Measurements from ENCODE around the gene HSBP1L1.

HSBP1L1 gene

GRCh38 chr18:79961527-79962291, 2.7 kb upstream of the HSBP1L1 start:
- peak; percentile 50 for DNase-seq (ENCODE audit: low spot score)

DNA sequence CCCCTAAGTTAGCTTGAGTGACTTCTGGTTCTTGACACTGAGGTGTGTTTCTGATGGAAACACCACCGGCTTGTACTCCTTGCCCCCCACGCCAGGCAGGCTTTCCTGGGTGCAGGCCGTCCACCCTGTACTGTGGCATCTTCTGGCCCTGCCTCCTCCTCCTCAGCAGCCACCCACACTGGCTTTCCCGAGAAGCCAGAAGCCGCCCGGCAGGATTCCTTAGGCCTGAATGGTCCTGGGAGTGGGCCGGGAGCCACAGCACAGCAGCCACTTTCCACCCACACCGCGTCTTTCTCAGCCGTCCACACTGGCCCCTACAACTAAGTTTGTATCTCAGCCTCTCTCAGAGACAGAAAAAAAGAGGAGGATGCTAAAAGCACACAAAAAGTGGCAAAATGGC, 2.1 kb upstream of the HSBP1L1 start:
- peak; percentile 89 for DNase-seq (ENCODE audit: low spot score)

GRCh38 chr18:79962835-79963657, 1.4 kb upstream of the HSBP1L1 start:
- no peak for DNase-seq (ENCODE audit: low spot score)

GRCh38 chr18:79963658-79964329, 649 bp upstream of the HSBP1L1 start:
- DNase-seq (ENCODE audit: low spot score): no peak

DNA sequence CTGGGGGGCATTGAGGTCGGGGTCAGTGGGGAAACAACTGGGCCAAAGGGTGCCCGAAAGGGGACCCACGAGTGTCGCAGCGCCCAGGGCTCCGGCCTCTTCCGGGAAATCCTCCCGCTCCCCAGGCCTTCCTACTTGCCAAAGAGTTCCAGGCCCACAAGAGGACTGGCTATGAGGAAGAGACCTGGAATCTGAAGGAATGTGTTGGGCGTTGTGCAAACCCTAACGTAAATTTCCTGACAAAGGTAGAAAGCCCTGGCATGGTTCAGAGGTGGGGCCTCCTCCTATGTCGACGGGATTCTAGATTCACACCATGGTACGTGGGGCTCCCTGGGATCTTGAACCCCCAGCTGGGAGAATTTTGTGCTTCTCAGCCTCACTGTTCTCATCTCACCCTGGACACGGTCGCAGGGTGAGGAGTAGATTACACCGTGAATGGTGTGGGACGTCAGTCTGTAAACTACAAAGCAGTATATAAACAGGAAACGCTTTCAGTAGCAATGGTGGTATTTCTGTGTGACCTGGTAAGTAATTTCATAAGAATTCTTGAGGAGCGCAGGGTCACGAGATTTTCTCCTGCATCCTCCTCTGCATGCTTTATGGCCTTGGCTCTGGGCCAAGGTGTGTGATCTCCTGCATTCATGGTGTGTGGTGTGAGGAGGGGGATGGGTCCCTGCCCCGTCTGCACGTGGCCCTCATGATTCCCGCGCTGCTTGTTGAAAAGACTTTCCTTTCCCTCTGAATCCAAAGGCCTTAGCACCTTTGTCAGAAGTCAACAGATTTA, 868 bp downstream of the HSBP1L1 start:
- peak; percentile 78 for DNase-seq (ENCODE audit: low spot score)

- no peak for DNase-seq (ENCODE audit: low spot score)
Measured at GRCh38 chr18:79970419-79971133, 6.1 kb downstream of the HSBP1L1 start.

DNA sequence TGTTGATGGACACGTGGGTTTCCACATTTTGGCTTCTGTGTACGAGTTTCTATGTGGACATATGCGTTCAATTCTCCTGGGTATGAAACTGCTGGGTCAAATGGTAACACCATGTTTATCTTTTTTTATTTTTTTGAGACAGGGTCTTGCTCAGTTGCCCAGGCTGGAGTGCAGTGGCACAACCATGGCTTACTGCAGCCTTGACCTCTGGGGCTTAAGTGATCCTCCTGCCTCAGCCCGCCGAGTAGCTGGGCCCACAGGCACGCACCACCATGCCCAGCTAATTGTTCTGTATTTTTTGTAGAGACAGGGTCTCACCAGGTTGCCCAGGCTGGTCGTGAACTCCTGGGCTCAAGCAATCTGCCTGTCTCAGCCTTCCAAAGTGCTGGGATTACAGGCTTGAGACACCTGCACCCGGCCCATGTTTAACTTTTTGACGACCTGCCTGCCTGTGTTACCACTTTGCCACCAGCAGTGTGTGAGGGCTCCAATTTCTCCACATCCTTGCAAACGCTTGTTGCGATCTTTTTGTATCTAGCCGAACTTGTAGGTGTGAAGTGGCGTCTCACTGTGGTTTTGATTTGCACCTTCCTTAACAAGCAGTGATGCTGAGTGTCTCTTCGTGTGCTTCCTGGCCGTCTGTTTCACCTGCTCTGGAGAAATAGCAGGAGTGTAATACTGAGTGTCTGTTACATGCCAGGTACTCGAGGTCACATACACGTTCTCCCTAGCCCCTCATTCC, 6.9 kb downstream of the HSBP1L1 start:
- DNase-seq (ENCODE audit: low spot score): no peak

DNA sequence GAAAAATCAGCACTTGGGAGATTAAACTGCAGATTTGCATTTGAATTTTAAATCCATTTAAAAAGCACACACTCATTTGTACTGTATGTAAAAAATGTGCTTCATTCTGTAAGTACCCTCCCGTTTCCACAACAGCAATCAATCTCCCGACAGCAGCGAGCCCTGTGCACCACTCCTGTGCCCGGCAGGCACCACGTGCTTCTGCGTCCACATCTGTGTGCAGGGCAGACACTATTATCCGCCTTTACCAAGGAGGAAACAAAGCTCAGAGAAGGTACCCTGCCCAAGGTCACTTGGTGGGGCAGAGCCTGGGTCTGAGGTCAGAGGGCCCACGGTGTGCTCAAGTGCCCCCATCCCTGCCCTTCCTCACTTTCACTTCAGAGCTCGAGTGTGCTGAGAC, 7.5 kb downstream of the HSBP1L1 start:
- DNase-seq (ENCODE audit: low spot score): no peak

DNA sequence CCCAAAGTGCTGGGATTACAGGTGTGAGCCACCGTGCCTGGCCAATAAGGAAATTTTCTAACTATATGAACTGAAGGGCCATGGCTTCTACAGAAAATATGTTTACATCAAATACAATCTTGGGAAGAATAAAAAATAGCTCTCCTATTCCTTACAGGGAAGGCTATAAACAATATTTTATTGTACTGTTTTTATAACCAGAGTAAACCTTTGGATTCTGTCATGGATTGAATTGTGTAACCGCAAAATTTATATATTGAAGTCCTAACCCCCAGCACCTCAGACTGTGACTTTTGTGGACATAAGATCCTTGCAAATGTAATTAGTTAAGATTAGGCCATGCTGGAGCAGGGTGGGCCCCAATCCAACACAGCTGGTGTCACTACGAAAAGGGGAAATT, 8.3 kb downstream of the HSBP1L1 start:
- no peak for DNase-seq (ENCODE audit: low spot score)

GRCh38 chr18:79973517-79973916, 9.1 kb downstream of the HSBP1L1 start:
- DNase-seq (ENCODE audit: low spot score): no peak

DNA sequence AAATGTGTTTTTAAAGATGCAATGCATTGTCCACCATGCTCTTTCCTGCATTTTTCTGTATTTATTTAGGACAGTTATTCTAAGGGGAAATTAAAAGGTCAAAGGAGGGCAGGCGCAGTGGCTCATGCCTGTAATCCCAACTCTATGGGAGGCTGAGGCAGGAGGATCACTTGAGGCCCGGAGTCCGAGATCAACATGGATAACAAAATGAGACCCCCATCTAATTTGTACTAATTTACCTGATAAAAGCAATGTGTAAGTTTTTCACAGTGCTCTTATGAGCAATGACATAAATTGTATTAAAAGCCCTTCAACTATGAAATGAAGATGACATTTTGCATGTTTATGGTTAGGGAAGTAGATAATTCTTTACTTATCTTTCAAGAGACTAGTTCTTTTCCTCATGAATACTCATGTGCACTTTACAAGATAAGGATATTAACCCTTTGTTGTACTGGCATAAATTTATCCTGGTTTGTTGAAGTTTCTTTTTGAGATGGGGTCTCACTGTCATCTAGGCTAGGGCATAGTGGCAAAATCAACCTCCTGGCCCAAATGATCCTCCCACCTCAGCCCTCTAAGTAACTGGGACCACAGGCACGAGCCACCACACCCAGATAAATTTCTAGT, 9.7 kb downstream of the HSBP1L1 start:
- no peak for DNase-seq (ENCODE audit: low spot score)

GRCh38 chr18:79975043-79975442, 10.6 kb downstream of the HSBP1L1 start:
- no peak for DNase-seq (ENCODE audit: low spot score)

DNA sequence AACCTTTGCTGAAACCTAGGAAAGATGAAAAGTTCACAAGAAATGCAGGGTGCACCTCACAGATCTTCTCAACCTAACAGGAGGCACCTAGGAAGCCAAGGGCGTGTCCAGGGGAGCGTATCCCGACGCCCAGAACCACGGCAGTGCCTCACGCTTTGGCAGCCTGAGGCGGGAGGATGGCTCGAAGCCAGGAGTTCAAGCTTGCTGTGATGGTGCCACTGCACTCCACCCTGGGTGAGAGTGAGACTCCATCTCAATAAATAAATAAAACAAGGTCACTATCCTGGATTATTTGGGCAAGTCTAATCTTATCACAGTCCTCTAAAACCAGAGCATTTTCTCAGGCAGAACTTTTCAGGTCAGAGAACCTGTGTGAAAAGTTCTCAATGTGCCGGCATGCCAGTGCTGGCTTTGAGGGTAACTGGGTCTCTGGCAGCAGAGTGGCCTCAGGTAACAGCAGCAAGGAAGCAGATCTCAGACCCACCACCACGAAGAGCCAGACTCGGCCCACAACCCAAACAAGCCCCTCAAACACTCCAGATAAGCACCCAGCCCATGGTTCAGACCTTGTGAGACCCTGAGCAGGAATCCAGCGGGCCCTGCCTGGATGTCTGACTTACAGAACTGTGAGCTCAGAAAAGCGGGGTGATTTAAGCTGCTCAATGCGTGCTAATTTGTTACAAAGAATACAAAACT, 11.7 kb downstream of the HSBP1L1 start:
- no peak for DNase-seq (ENCODE audit: low spot score)

GRCh38 chr18:79979843-79980242, 15.4 kb downstream of the HSBP1L1 start:
- no peak for DNase-seq (ENCODE audit: low spot score)

DNA sequence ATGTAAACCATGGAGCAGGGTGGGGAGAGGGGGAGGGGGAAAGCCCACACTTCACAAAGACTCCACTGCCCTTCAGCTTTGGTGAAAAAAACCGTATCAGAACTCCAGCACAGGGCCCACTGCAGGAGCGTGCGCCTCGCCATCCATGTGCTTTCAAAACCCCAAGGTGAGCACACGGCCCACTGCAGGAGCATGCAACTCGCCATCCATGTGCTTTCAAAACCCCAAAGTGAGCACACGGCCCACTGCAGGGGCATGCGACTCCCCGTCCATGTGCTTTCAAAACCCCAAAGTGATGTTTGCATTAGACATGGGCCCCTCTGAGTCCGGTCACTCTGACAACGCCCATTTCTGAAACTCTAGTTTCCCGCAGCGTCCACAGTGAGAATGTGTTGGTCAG, 16.1 kb downstream of the HSBP1L1 start:
- no peak for DNase-seq (ENCODE audit: low spot score)

DNA sequence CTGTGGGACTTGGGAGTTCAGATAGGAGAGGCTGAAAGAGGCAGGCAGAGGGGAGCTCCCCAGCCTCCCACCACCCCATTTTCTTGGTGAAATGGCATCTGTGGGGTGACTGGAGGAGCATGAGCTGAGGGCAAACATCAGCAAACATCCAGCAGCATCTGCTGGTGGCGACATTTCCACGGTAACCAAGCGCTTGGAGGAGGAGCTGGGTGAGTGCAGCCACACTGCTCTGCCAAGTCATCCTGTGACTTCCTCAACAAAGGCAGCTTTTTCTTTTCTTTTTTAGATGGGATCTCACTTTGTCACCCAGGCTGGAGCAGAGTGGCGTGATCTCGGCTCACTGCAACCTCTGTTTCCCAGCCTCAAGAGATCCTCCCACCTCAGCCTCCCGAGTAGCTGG, 18.3 kb downstream of the HSBP1L1 start:
- peak; percentile 26 for DNase-seq (ENCODE audit: low spot score)

DNA sequence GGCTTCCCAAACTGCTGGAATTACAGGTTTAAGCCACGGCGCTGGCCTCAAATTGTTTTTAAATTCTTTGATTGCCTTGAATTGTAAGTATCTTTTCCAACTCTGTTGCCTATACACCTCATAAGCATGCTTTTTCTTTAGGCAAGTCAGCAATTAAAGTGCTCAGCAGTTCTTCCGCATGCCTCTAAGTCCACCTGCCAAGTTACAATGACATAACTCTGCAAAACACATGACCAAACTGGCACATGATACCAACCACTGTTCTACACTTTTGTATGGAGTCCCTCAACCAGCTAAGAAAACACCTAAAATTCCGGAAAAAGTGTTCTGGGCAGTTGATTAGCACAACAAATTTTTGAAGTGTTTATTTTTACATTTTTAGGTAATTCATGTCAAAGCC, 18.8 kb downstream of the HSBP1L1 start:
- DNase-seq (ENCODE audit: low spot score): no peak

DNA sequence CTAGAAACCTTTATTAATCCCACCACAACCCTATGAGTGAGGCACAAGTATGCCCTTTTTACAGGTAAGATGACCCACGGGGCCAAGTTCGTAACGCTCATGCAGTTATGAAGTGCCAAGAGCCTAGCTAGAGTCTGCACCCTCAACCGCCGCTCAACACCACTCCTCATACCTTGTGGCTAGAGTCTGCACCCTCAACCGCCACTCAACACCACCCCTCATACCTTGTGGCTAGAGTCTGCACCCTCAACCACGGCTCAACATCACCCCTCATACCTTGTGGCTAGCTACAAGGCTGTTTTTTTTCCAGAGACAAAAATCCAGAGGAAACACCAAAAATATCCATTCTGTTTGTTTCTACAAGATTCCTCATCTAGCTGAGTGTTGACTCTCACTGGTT, 19.4 kb downstream of the HSBP1L1 start:
- no peak for DNase-seq (ENCODE audit: low spot score)

DNA sequence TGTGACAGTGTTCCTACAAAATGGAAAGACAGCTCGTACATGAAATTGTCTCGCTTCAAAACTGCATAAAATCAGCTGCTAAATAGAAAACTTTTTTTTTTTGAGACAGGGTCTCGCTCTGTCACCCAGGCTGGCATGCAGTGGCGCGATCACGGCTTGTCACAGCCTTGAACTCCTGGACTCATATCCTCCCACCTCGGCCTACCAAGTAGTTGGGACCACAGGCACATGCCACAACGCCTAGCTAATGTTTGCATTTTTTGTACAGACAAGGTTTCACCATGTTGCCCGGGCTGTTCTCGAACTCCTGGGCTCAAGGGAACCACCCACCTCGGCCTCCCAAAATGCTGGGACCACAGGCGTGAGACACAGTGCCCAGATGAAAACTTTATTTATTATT, 20.7 kb downstream of the HSBP1L1 start:
- DNase-seq (ENCODE audit: low spot score): no peak

DNA sequence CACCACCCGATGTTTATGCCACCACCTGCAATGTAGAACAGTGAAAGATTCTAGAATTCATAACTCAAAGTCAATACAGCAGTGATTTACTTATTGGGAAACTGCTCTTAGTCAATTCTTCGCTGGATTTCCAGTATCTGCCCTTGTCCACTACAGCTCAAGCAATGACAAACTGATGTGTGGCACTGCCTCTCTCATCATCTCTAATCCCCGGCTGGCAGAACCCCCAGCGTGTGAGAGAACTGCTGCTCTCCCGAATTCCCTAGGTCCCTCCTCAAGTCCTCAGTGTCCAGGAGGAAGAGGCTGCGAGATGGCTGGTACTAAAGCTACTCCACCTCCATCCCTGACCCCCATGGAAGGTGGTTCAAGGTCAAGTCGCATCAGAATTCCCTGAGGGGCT, 22.3 kb downstream of the HSBP1L1 start:
- DNase-seq (ENCODE audit: low spot score): peak; percentile 31

Data from GM03348 (cell line).